ENCODE measurements around the gene GDPD5. TPM values are rescaled to one million over a fixed set of nuclear protein-coding genes. Genes with fewer than 3 reads are reported as not detected.

Gene GDPD5
- polyA plus RNA-seq, 3 donors, result 4.9 to 39.0 (median 7.6) TPM

- H3K9me3 Mint-ChIP-seq, result peaks cover 0 to 7% (median 2%) of the 10 kb centered on the region in 7 donors
- intact Hi-C loops (cut with micrococcal nuclease), result no loop called here
- no peak overlapping the region for H3K27ac ChIP-seq (ENCODE audit: low read depth in 1 of 2, low read length in 2 of 2)
- peaks cover 0 to 4% of the 10 kb centered on the region in 2 donors for H3K9me3 ChIP-seq (replicated peaks in 1 of 2; ENCODE audit: control insufficient read depth in 1 of 2, insufficient read depth in 1 of 2, low read length in 2 of 2)
- H3K4me3 Mint-ChIP-seq, result no peak overlapping the region
- H3K27ac Mint-ChIP-seq, result peak overlapping the region in 1 of 7 donors; percentile 11
- no peaks in the 10 kb centered on the region for H3K79me2 ChIP-seq (ENCODE audit: insufficient read depth, low read length)
- H2AFZ ChIP-seq (ENCODE audit: insufficient read depth, low read depth, low read length, poor library complexity, severe bottlenecking), result no peak overlapping the region
- H3K4me1 Mint-ChIP-seq, result no peaks in the 10 kb centered on the region
- no peak for DNase-seq
- H3K36me3 ChIP-seq (replicated peaks in 1 of 2; ENCODE audit: control insufficient read depth in 1 of 2, insufficient read depth in 2 of 2, low read length in 2 of 2), result peaks cover 0 to 9% of the 10 kb centered on the region in 2 donors
- H3K4me3 ChIP-seq (replicated peaks in 1 of 3; ENCODE audit: low read depth in 2 of 3, low read length in 3 of 3), result no peak overlapping the region
- peaks cover 0 to 4% (median 1%) of the 10 kb centered on the region in 3 donors for H3K27me3 Mint-ChIP-seq (ENCODE audit: low read depth in 3 of 3)
- H3K27me3 ChIP-seq (ENCODE audit: control insufficient read depth in 2 of 2, insufficient read depth in 2 of 2, low read length in 2 of 2), result no peaks in the 10 kb centered on the region
- TF ChIP-seq CTCF (IDR thresholded peaks at IDR 0.05), result no peak
- H3K36me3 Mint-ChIP-seq, result peaks cover 16 to 20% of the 10 kb centered on the region in 2 donors
- no peaks in the 10 kb centered on the region for H3K4me1 ChIP-seq (ENCODE audit: control insufficient read depth in 1 of 2, insufficient read depth in 2 of 2, low read length in 2 of 2)
- no peak overlapping the region for H3K9ac ChIP-seq (ENCODE audit: insufficient read depth, low read length, poor library complexity, severe bottlenecking)
- H3K4me2 ChIP-seq (replicated peaks; ENCODE audit: extremely low read depth, low read length, poor library complexity, severe bottlenecking), result no peak overlapping the region
- H4K20me1 ChIP-seq (ENCODE audit: insufficient read depth, low read length), result no peaks in the 10 kb centered on the region
- 98% methylated on average over 9 of the region's 11 CpGs for WGBS (ENCODE audit: insufficient coverage)
Observed at GRCh38 chr11:75449776-75450175, 76.0 kb downstream of the GDPD5 start.

DNA sequence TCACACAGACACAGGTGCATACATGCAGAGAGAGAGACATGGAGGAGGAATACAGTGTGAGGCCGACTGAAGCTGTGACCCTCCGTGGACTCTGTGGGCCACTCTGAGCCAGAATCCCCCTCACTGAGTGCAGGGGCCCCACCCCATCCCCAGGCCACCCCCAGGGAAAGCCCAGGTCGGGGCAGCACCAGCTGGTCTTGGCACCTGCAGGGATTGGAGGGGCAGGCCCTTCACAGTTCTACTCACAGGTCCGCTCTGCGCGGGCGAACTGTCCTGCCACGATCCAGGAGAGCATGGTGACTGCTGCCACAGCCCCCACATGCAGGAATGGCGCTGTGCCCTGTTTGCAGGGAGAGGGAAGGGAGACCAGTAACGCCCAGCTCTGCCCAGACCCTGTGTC, 76.5 kb downstream of the GDPD5 start:
- Histone ChIP-seq H4K20me1 (ENCODE audit: insufficient read depth, low read length) (no peaks in the 10 kb centered on the region), H3K9ac (ENCODE audit: insufficient read depth, low read length, poor library complexity, severe bottlenecking) (no peak overlapping the region), H3K27ac (ENCODE audit: low read depth in 1 of 2, low read length in 2 of 2) (no peak overlapping the region), H3K4me3 (replicated peaks in 1 of 3; ENCODE audit: low read depth in 2 of 3, low read length in 3 of 3) (no peak overlapping the region), H3K9me3 (replicated peaks in 1 of 2; ENCODE audit: control insufficient read depth in 1 of 2, insufficient read depth in 1 of 2, low read length in 2 of 2) (peaks cover 0 to 4% of the 10 kb centered on the region in 2 donors), H3K27me3 (ENCODE audit: control insufficient read depth in 2 of 2, insufficient read depth in 2 of 2, low read length in 2 of 2) (no peaks in the 10 kb centered on the region), H3K79me2 (ENCODE audit: insufficient read depth, low read length) (no peaks in the 10 kb centered on the region), H3K4me2 (replicated peaks; ENCODE audit: extremely low read depth, low read length, poor library complexity, severe bottlenecking) (no peak overlapping the region), H2AFZ (ENCODE audit: insufficient read depth, low read depth, low read length, poor library complexity, severe bottlenecking) (no peak overlapping the region), H3K4me1 (ENCODE audit: control insufficient read depth in 1 of 2, insufficient read depth in 2 of 2, low read length in 2 of 2) (no peaks in the 10 kb centered on the region), H3K36me3 (replicated peaks in 1 of 2; ENCODE audit: control insufficient read depth in 1 of 2, insufficient read depth in 2 of 2, low read length in 2 of 2) (peaks cover 0 to 9% of the 10 kb centered on the region in 2 donors)
- no peak overlapping the region for H3K27ac Mint-ChIP-seq
- DNase-seq, result no peak
- peaks cover 0 to 7% (median 2%) of the 10 kb centered on the region in 7 donors for H3K9me3 Mint-ChIP-seq
- H3K36me3 Mint-ChIP-seq, result peaks cover 16% of the 10 kb centered on the region in 2 donors
- 84% methylated on average over 8 of the region's 10 CpGs for WGBS (ENCODE audit: insufficient coverage)
- no peaks in the 10 kb centered on the region for H3K4me1 Mint-ChIP-seq
- H3K27me3 Mint-ChIP-seq (ENCODE audit: low read depth in 3 of 3), result peaks cover under 1 to 4% (median 1%) of the 10 kb centered on the region in 3 donors
- no peak for TF ChIP-seq CTCF (IDR thresholded peaks at IDR 0.05)
- intact Hi-C loops (cut with micrococcal nuclease), result no loop called here
- H3K4me3 Mint-ChIP-seq, result no peak overlapping the region
